ENCODE results near the gene MT1X.
A peak's percentile ranks its signal among the peaks of the same experiment; 100 is the strongest.
"Not testable (repeated sequence)": the region's sequence is repeated elsewhere in the genome, so short reads cannot be mapped to it uniquely, and the experiment has no call there.

MT1X gene

GRCh38 chr16:56715126-56715525 is 32.9 kb downstream of the MT1X start:
- no peak for DNase-seq

GRCh38 chr16:56716761-56717160 is 34.5 kb downstream of the MT1X start:
- DNase-seq, result no peak

- DNase-seq, result not testable (repeated sequence)
Observed at GRCh38 chr16:56717532-56717931, 35.3 kb downstream of the MT1X start.

GRCh38 chr16:56722200-56722842 is 40.1 kb downstream of the MT1X start:
- DNase-seq, result no peak

- DNase-seq, result no peak
Observed at GRCh38 chr16:56724191-56724590, 41.9 kb downstream of the MT1X start.

DNA sequence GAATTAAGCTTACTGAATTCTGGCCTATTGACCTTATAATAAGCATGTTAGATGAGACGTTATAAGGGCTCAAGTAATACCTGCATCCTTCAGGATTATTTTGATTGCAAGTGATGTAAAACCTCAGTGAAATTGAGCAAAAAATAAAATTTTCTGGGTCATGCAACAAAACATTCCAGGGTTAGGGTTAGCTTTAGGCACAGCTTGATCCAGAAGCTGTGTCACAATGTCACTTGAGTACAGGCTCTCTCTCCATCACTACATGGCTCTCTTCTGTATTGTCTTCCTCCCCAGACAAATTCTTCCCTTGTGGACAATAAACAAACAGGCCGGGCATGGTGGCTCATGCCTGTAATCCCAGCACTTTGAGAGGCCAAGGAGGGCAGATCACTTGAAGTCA is 44.0 kb downstream of the MT1X start:
- DNase-seq, result no peak

GRCh38 chr16:56726926-56727325 is 44.7 kb downstream of the MT1X start:
- no peak for DNase-seq

- DNase-seq, result no peak
Observed at GRCh38 chr16:56728027-56728426, 45.8 kb downstream of the MT1X start.

DNA sequence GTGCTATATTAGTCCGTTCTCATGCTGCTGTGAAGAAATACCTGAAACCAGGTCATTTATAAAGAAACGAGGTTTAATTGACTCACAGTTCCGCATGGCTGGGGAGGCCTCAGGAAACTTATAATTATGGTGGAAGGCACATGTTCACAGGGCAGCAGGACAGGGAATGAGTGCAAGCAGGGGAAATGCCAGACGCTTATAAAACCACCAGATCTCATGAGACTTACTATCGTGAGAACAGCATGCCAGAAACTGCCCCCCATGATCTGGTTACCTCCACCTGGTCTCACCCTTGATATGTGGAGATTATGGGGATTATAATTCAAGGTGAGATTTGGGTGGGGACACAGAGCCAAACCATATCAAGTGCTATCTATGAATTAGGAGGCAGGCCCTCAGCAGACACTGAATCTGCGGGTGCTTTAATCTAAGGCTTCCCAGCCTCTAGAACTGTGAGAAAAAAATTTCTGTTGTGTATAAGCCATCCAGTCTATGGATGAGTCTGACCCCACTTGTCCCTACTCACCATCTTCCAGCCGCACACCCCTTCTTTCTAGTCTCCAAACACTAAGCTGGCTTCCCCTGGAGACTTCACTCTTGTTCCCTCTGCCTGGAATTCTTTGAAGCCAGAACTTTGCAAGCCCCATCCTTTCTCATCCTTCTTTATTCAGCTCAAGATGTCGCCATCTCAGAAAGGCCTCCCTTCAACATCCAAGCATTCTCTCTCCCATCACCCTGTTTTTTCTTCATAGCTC is 46.9 kb downstream of the MT1X start:
- no peak for DNase-seq

- peak; percentile 85 for DNase-seq
Observed at GRCh38 chr16:56729735-56730662, 47.7 kb downstream of the MT1X start, which contains the start of gene NUP93. NUP93 (plus strand) TSS chr16:56730129; CDS start chr16:56748248, 18,119 bp downstream.

DNA sequence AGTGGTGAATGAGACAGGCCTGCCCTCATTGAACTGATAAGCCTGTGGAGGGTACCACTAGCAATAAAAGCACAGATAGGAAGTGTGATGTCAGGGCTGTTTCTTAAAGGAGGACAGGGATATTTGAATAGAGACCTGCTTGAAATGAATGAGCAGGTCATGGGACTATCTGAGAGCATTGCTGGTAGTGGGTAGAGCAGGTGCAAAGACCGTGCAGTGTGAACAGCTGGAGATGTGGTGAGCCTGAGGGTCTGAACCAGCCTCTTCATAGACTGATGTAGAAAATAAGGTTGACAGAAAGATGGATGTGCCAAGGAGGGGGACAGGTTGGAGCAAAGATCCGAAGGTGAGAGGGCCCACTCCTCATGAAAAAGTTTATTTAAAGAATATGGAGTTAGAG is 50.1 kb downstream of the MT1X start:
- DNase-seq, result no peak

GRCh38 chr16:56732832-56733231 is 50.6 kb downstream of the MT1X start:
- no peak for DNase-seq
